Gastrocnemius medialis (tissue), 4 donors: ENCODE results near the gene TCAP. TPM values are rescaled to one million over a fixed set of nuclear protein-coding genes. Genes with fewer than 3 reads are reported as not detected.

ENCODE experiments used
- ATAC-seq, 2 donors: fragments of 150-250 bp; one replicate each; pipeline ENCODE4 v1.9.1; 2016
- DNase-seq, 2 donors: peaks; one replicate each; pipeline ENCODE4 v3.0.0-alpha.2; 2019
- H3K27ac ChIP-seq, 4 donors: fragments of 200-600 bp; sonication (generic); 1 replicate in 1 of 4; 2 replicates in 3 of 4; pipeline ENCODE4 v1.5.1; 2016 to 2018; ENCODE audit warnings: mild to moderate bottlenecking in 2 of 4, moderate library complexity in 1 of 4
- H3K27me3 ChIP-seq, 3 donors: fragments of 200-600 bp; sonication (generic) in 2 of 3; 1 replicate in 1 of 3; 2 replicates in 2 of 3; pipeline versions ENCODE4 v1.5.1 to v1.6.0; 2016 to 2019; ENCODE audit warnings: mild to moderate bottlenecking in 1 of 3, moderate library complexity in 1 of 3
- H3K36me3 ChIP-seq, 2 donors: fragments of 200-600 bp; sonication (generic) in 1 of 2; one replicate each; pipeline ENCODE4 v1.5.1; 2017 to 2018
- H3K4me1 ChIP-seq, 2 donors: fragments of 200-600 bp; sonication (generic) in 1 of 2; one replicate each; pipeline ENCODE4 v1.5.1; 2016 to 2017; ENCODE audit warnings: mild to moderate bottlenecking in 2 of 2
- H3K4me3 ChIP-seq, 4 donors: fragments of 200-600 bp; sonication (generic) in 3 of 4; 1 replicate in 1 of 4; 2 replicates in 3 of 4; pipeline ENCODE4 v1.5.1; 2016 to 2019; ENCODE audit warnings: mild to moderate bottlenecking in 2 of 4
- H3K9me3 ChIP-seq, 3 donors: fragments of 200-600 bp; sonication (generic) in 2 of 3; 1 replicate in 1 of 3; 2 replicates in 2 of 3; pipeline ENCODE4 v1.5.1; 2016 to 2019
- CTCF ChIP-seq, 5 experiments: fragments of 450-650 bp in 3 of 5; fragments of 200-600 bp in 2 of 5; sonication (generic) in 2 of 5; IDR thresholded peaks in 4 of 5; conservative IDR thresholded peaks in 1 of 5; 1 replicate in 4 of 5; 2 replicates in 1 of 5; pipeline ENCODE4 v1.5.1; 2016 to 2019; ENCODE audit warnings: antibody characterized with exemption in 5 of 5, mild to moderate bottlenecking in 3 of 5, moderate library complexity in 3 of 5
- POLR2A ChIP-seq, 2 donors: fragments of 450-650 bp; IDR thresholded peaks; one replicate each; pipeline ENCODE4 v1.6.1; 2017; ENCODE audit warnings: antibody characterized with exemption in 2 of 2, mild to moderate bottlenecking in 2 of 2, moderate library complexity in 2 of 2
- in situ Hi-C, 4 donors: fragments of 200-750 bp; cut with MboI; loops; one replicate each; pipeline versions ENCODE4 v1.15.0 to v1.8.0; 2017; ENCODE audit warnings: low sequenced_read_pairs in 4 of 4
- intact Hi-C: fragments of 100-400 bp; cut with DNase I; formaldehyde crosslinking; loops from one replicate; pipeline ENCODE4 v1.15.1; 2023; ENCODE audit warnings: low total_unique reads
- total RNA-seq, 4 donors: library from RNA; depleted of rRNA; stranded (reverse); fragments of >200 nt; gene quantifications; one replicate each; pipeline versions ENCODE4 v1.1.0 to v1.2.3, GENCODE V29; 2016

Gene TCAP
- total RNA-seq, 4 donors from 2014 or later: 1,768 to 3,088 (median 2,493) TPM

GRCh38 chr17:39650121-39650579, 15.0 kb upstream of the TCAP start:
- no peaks in the 10 kb centered on the region for H3K36me3 ChIP-seq
- H3K9me3 ChIP-seq: no peaks in the 10 kb centered on the region
- H3K4me1 ChIP-seq: peaks cover 5 to 7% of the 10 kb centered on the region in 2 donors
- ATAC-seq (no peak), DNase-seq (no peak)
- no peaks in the 10 kb centered on the region for H3K27me3 ChIP-seq
- no peak overlapping the region for H3K27ac ChIP-seq
- no peak overlapping the region for H3K4me3 ChIP-seq
- intact Hi-C loops: no loop called here
- TF ChIP-seq POLR2A (IDR thresholded peaks at IDR 0.05): no peak
- no peak for TF ChIP-seq CTCF (IDR thresholded peaks at IDR 0.05 in 4 of 5, conservative IDR thresholded peaks at IDR 0.05 in 1 of 5)
- in situ Hi-C loops: no loop called here

- Histone ChIP-seq H3K36me3 (no peaks in the 10 kb centered on the region), H3K4me3 (no peak overlapping the region), H3K27ac (no peak overlapping the region), H3K4me1 (peaks cover 5 to 7% of the 10 kb centered on the region in 2 donors), H3K27me3 (no peaks in the 10 kb centered on the region), H3K9me3 (no peaks in the 10 kb centered on the region)
- in situ Hi-C loops: no loop called here
- intact Hi-C loops: no loop called here
- TF ChIP-seq POLR2A (IDR thresholded peaks at IDR 0.05) (no peak), CTCF (IDR thresholded peaks at IDR 0.05 in 4 of 5, conservative IDR thresholded peaks at IDR 0.05 in 1 of 5) (no peak)
- DNase-seq (no peak), ATAC-seq (no peak)
Observed at GRCh38 chr17:39651923-39652586, 13.1 kb upstream of the TCAP start.

DNA sequence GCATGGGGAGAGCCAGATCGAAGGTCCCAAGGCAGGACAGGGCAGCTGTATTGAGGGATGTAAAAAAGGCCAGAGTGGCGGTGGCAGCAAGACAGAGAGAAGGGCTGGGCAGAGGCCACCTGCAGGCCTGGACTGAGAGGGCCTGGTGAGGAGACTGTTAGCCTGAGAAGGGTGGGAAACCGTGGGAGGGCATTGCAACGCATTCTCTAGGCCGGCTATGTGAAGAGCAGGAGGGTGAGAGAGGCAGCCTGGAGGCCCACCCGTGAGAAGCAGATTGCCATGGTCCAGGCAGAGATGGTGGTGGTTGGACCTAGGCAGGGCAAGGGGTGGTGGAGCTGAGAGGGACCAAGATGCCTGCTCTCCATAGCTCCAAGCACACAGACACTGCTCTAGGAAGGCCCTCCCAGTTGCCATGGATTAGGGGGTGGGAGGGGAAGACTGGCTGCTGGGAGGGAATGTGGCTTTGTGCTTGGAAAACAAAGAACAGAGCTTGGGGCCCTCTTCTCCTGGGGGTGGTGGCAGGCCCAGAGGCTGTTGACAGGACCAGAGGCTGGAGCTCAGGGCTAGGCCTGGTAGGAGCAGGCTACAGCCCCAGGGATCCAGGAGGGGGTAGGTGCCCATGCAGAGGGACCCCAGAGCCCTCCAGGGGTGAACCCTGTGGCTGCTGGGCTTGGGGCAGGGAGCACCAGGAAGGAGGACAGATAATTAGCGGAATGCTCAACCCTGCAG, 12.4 kb upstream of the TCAP start:
- ATAC-seq (no peak), DNase-seq (no peak)
- no peak overlapping the region for H3K4me3 ChIP-seq
- intact Hi-C loops: no loop called here
- TF ChIP-seq CTCF (IDR thresholded peaks at IDR 0.05 in 4 of 5, conservative IDR thresholded peaks at IDR 0.05 in 1 of 5): no peak
- TF ChIP-seq POLR2A (IDR thresholded peaks at IDR 0.05): no peak
- H3K36me3 ChIP-seq: no peaks in the 10 kb centered on the region
- in situ Hi-C loops: no loop called here
- H3K4me1 ChIP-seq: peaks cover 5 to 7% of the 10 kb centered on the region in 2 donors
- H3K27me3 ChIP-seq: no peaks in the 10 kb centered on the region
- no peaks in the 10 kb centered on the region for H3K9me3 ChIP-seq
- H3K27ac ChIP-seq: no peak overlapping the region

- Histone ChIP-seq H3K9me3 (no peaks in the 10 kb centered on the region), H3K36me3 (no peaks in the 10 kb centered on the region), H3K27ac (no peak overlapping the region), H3K4me1 (peaks cover 8 to 12% of the 10 kb centered on the region in 2 donors), H3K27me3 (no peaks in the 10 kb centered on the region), H3K4me3 (no peak overlapping the region)
- ATAC-seq (no peak), DNase-seq (no peak)
- in situ Hi-C loops (no loop called here), intact Hi-C loops (no loop called here)
- TF ChIP-seq CTCF (IDR thresholded peaks at IDR 0.05 in 4 of 5, conservative IDR thresholded peaks at IDR 0.05 in 1 of 5) (no peak), POLR2A (IDR thresholded peaks at IDR 0.05) (no peak)
Observed at GRCh38 chr17:39653316-39653661, 11.9 kb upstream of the TCAP start.
